GM18873 (cell line): ENCODE results near the gene HPS5.

Source experiments
- ATAC-seq: cut with Tn5 transposase; IDR thresholded peaks from one replicate; pipeline ENCODE4 v1.9.1; 2021; ENCODE audit warnings: mild to moderate bottlenecking, moderate library complexity, moderate number of reproducible peaks; ENCODE audit not compliant: unreplicated experiment, low FRiP score

The HPS5 gene

GRCh38 chr11:18243783-18244362 is 78.1 kb downstream of the HPS5 start:
- no peak for ATAC-seq

GRCh38 chr11:18239655-18240054 is 82.3 kb downstream of the HPS5 start:
- no peak for ATAC-seq

GRCh38 chr11:18236664-18237356 is 85.1 kb downstream of the HPS5 start, which contains the start of gene SAA4:
Gene SAA4, minus strand, starts transcription at chr11:18236802. Its CDS starts 876 bp downstream, at chr11:18235926.
- no peak for ATAC-seq

GRCh38 chr11:18235394-18236334 is 86.3 kb downstream of the HPS5 start:
- ATAC-seq = no peak

GRCh38 chr11:18233912-18234311 is 88.0 kb downstream of the HPS5 start:
- no peak for ATAC-seq

- no peak for ATAC-seq
Measured at GRCh38 chr11:18230859-18231258, 91.1 kb downstream of the HPS5 start.

- peak; percentile 95 for ATAC-seq
Measured at GRCh38 chr11:18229501-18229900, 92.4 kb downstream of the HPS5 start.
